Testis (tissue), 2 donors: ENCODE measurements around the gene SMG5.

Source experiments
- POLR2A ChIP-seq: fragments of 450-650 bp; IDR thresholded peaks from one replicate; pipeline ENCODE4 v1.6.1; 2017; ENCODE audit warnings: antibody characterized with exemption, mild to moderate bottlenecking, moderate library complexity
- TF ChIP-seq, protein P1 (sequence below), 3 experiments: fragments of 450-650 bp in 2 of 3; fragments of 200-600 bp in 1 of 3; sonication (generic) in 1 of 3; IDR thresholded peaks; one replicate each; pipeline ENCODE4 v1.5.1; 2016 to 2019; ENCODE audit warnings: antibody characterized with exemption in 3 of 3, mild to moderate bottlenecking in 2 of 3, moderate library complexity in 1 of 3

DNA sequence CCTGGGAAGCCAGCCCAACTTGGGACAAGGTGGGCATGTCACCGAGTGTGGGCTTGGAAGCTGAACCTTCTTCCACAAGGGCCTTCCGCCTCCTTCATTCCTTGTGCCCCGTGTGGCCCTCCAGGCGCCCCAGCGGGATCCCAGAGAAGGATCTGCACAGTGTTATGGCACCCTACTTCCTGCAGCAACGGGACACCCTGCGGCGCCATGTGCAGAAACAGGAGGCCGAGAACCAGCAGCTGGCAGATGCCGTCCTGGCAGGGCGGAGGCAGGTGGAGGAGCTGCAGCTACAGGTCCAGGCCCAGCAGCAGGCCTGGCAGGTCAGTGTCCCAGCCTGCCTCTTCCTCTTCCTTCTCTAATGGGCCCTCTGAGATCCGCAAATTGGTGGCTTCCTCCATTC is 46.5 kb downstream of the SMG5 start:
- TF ChIP-seq, protein P1, sequence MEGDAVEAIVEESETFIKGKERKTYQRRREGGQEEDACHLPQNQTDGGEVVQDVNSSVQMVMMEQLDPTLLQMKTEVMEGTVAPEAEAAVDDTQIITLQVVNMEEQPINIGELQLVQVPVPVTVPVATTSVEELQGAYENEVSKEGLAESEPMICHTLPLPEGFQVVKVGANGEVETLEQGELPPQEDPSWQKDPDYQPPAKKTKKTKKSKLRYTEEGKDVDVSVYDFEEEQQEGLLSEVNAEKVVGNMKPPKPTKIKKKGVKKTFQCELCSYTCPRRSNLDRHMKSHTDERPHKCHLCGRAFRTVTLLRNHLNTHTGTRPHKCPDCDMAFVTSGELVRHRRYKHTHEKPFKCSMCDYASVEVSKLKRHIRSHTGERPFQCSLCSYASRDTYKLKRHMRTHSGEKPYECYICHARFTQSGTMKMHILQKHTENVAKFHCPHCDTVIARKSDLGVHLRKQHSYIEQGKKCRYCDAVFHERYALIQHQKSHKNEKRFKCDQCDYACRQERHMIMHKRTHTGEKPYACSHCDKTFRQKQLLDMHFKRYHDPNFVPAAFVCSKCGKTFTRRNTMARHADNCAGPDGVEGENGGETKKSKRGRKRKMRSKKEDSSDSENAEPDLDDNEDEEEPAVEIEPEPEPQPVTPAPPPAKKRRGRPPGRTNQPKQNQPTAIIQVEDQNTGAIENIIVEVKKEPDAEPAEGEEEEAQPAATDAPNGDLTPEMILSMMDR (IDR thresholded peaks at IDR 0.05): no peak
- no peak for TF ChIP-seq POLR2A
